GM21619 (cell line): ENCODE measurements around the gene ATP11A.

ENCODE experiments used
- ATAC-seq: cut with Tn5 transposase; IDR thresholded peaks from one replicate; pipeline ENCODE4 v1.9.1; 2021; ENCODE audit not compliant: unreplicated experiment

Gene ATP11A

GRCh38 chr13:112899281-112900225, 209.7 kb downstream of the ATP11A start:
- no peak for ATAC-seq

- no peak for ATAC-seq
These were observed 210.4 kb downstream of the ATP11A start for GRCh38 chr13:112900226-112900600.

- no peak for ATAC-seq
These were observed 210.9 kb downstream of the ATP11A start for GRCh38 chr13:112900691-112901091.

GRCh38 chr13:112902101-112902651, 212.3 kb downstream of the ATP11A start:
- ATAC-seq, result no peak

GRCh38 chr13:112902669-112903068, 212.8 kb downstream of the ATP11A start:
- ATAC-seq, result no peak

GRCh38 chr13:112903071-112903577, 213.3 kb downstream of the ATP11A start:
- no peak for ATAC-seq

GRCh38 chr13:112903606-112904195, 213.9 kb downstream of the ATP11A start:
- ATAC-seq, result no peak

- ATAC-seq, result no peak
These were observed 214.7 kb downstream of the ATP11A start for GRCh38 chr13:112904436-112904960.

- no peak for ATAC-seq
These were observed 215.2 kb downstream of the ATP11A start for GRCh38 chr13:112905086-112905485.

- no peak for ATAC-seq
These were observed 215.8 kb downstream of the ATP11A start for GRCh38 chr13:112905619-112905989.

- ATAC-seq, result no peak
These were observed 216.3 kb downstream of the ATP11A start for GRCh38 chr13:112905990-112906641.

- ATAC-seq, result no peak
These were observed 217.4 kb downstream of the ATP11A start for GRCh38 chr13:112907286-112907685.

- no peak for ATAC-seq
These were observed 218.1 kb downstream of the ATP11A start for GRCh38 chr13:112907871-112908331.

- no peak for ATAC-seq
These were observed 218.5 kb downstream of the ATP11A start for GRCh38 chr13:112908342-112908741.

- ATAC-seq, result no peak
These were observed 220.2 kb downstream of the ATP11A start for GRCh38 chr13:112910016-112910415.

- ATAC-seq, result no peak
These were observed 220.9 kb downstream of the ATP11A start for GRCh38 chr13:112910616-112911280.

- ATAC-seq, result no peak
These were observed 221.5 kb downstream of the ATP11A start for GRCh38 chr13:112911285-112911701.

GRCh38 chr13:112911883-112912282, 222.0 kb downstream of the ATP11A start:
- no peak for ATAC-seq

GRCh38 chr13:112912726-112913440, 223.0 kb downstream of the ATP11A start:
- no peak for ATAC-seq

GRCh38 chr13:112916296-112916695, 226.5 kb downstream of the ATP11A start:
- no peak for ATAC-seq
